ENCODE measurements around the gene PPP1R3F. TPM values are rescaled to one million over a fixed set of nuclear protein-coding genes. Genes with fewer than 3 reads are reported as not detected.

The PPP1R3F gene
- total and polyA plus RNA-seq, 9 of the 15 experiments (the other 6 are each of a cell fraction or from before 2014, with no cell fraction given), result 0.03 to 0.91 (median 0.43) TPM; not detected in 1

DNA sequence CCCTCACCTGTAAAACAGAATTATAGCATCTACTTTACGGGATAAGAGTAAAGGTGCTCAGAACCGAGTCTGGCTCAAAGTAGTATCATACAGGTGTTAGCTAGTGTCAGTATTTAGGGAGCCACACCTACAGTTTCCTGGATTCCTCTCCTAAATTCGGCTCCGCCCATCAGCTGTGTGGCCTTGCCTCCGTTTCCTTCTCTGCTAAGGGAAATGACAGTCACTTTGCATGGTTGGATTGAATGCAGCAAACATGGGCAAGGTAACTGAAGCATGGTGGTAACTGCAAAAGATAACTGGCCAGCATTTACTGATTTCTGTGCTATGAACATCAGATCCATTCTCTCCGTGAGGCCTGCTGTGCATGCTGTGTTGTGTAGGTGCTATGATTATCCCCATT is 2.8 kb downstream of the PPP1R3F start (continued):
- TF ChIP-seq, protein P1, sequence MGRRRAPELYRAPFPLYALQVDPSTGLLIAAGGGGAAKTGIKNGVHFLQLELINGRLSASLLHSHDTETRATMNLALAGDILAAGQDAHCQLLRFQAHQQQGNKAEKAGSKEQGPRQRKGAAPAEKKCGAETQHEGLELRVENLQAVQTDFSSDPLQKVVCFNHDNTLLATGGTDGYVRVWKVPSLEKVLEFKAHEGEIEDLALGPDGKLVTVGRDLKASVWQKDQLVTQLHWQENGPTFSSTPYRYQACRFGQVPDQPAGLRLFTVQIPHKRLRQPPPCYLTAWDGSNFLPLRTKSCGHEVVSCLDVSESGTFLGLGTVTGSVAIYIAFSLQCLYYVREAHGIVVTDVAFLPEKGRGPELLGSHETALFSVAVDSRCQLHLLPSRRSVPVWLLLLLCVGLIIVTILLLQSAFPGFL (CRISPR knock-in tag; IDR thresholded peaks at IDR 0.05), result no peak
- TF ChIP-seq, protein P2, sequence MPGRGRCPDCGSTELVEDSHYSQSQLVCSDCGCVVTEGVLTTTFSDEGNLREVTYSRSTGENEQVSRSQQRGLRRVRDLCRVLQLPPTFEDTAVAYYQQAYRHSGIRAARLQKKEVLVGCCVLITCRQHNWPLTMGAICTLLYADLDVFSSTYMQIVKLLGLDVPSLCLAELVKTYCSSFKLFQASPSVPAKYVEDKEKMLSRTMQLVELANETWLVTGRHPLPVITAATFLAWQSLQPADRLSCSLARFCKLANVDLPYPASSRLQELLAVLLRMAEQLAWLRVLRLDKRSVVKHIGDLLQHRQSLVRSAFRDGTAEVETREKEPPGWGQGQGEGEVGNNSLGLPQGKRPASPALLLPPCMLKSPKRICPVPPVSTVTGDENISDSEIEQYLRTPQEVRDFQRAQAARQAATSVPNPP (IDR thresholded peaks at IDR 0.05; ENCODE audit: borderline replicate concordance, insufficient read depth, insufficient read length), result no peak

DNA sequence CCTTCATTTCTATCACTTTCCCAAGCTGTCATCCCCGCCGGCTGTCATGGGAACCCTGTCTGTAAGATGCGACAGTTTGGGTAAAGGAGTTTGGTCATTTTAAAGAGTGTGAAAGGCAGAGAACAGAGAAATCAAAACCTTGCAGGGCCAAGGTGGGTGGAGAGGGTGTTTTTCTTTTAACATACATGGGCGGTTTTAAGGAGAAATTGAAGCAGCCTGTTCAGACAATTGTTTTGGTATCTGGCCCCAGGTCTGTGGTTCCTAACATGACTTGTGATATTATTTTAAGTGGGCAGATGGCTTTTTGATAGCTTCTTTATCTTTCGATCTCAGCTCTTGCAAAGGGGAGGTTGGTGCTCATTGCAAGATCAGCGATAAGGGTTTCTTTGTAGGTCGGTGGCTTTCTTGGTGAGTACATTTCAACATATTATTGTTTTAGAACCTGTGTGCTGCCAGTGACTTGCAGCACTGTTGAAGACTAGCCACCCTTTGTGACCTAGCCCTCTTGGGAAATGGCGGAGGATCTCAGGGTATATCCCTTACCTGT is 3.7 kb downstream of the PPP1R3F start:
- no peaks in the 10 kb centered on the region for H3K27me3 ChIP-seq (ENCODE audit: control insufficient read depth in 2 of 2, insufficient read depth in 2 of 2, low read length in 2 of 2)
- H3K9ac ChIP-seq (ENCODE audit: insufficient read depth in 1 of 2, low read depth in 2 of 2, low read length in 2 of 2), result no peak overlapping the region
- TF ChIP-seq, protein P3, sequence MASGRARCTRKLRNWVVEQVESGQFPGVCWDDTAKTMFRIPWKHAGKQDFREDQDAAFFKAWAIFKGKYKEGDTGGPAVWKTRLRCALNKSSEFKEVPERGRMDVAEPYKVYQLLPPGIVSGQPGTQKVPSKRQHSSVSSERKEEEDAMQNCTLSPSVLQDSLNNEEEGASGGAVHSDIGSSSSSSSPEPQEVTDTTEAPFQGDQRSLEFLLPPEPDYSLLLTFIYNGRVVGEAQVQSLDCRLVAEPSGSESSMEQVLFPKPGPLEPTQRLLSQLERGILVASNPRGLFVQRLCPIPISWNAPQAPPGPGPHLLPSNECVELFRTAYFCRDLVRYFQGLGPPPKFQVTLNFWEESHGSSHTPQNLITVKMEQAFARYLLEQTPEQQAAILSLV (tag; IDR thresholded peaks at IDR 0.05), result no peak
- TF ChIP-seq SMARCE1 (IDR thresholded peaks at IDR 0.05), result 0 out of 2 replicates have a peak, but pooled peaks have one; percentile 26
- ChIA-PET CTCF (ENCODE audit: low intra/inter-chr PET ratio) (no interaction called here), POLR2A (interaction anchor here (0.5 to 0.9 kb wide), 4 partner anchors 10 to 101 kb away, joined by 3 to 5 read pairs (median 4); no protein-coding TSS in a partner anchor)
- in situ Hi-C loops (cut with MboI), result no loop called here
- H3K4me1 ChIP-seq (replicated peaks in 1 of 2; ENCODE audit: control insufficient read depth in 2 of 2, insufficient read depth in 2 of 2, low read length in 2 of 2), result peaks cover 32 to 33% of the 10 kb centered on the region in 2 experiments; a peak in 4 of 5 replicates
- WGBS (ENCODE audit: insufficient coverage, low coverage, missing lambda C conversion rate), result 15% methylated on average over 8 of the region's 8 CpGs
- no peak overlapping the region for H3K4me3 ChIP-seq
- intact Hi-C loops (cut with micrococcal nuclease), result no loop called here
- DNase-seq (ENCODE audit: extremely low read depth in 1 of 4, low spot score in 3 of 4) (no peak), ATAC-seq (no peak), FAIRE-seq (no peak)
- no peaks in the 10 kb centered on the region for H3K9me3 ChIP-seq (replicated peaks; ENCODE audit: control insufficient read depth, insufficient read depth, low read depth, low read length)
- no peak overlapping the region for H3K27ac ChIP-seq (ENCODE audit: extremely low read depth, low read depth, low read length)
- H4K20me1 ChIP-seq (replicated peaks; ENCODE audit: control insufficient read depth, insufficient read depth, low read length), result no peaks in the 10 kb centered on the region
- peak overlapping the region; percentile 4; the same call in 1 of the 2 replicates for H3K4me2 ChIP-seq (ENCODE audit: insufficient read depth, low read length)
- no peaks in the 10 kb centered on the region for H3K9me1 ChIP-seq (ENCODE audit: control insufficient read depth, insufficient read depth, low read length)
- no TSS peak for BruUV-seq (replicated peaks)
- H3K36me3 ChIP-seq (ENCODE audit: control insufficient read depth, insufficient read depth, low read length), result 0 out of 3 replicates have a peak, but pooled peaks cover 3% of the 10 kb centered on the region
- H3K79me2 ChIP-seq (ENCODE audit: control insufficient read depth, insufficient read depth, low read length), result peaks cover 32% of the 10 kb centered on the region
- H2AFZ ChIP-seq (ENCODE audit: low read depth, low read length), result no peak overlapping the region

Measured in K562 (cell line).